Chondrocyte (in vitro differentiated cells): Measurements from ENCODE around the gene ANXA5. TPM values are rescaled to one million over a fixed set of nuclear protein-coding genes. Genes with fewer than 3 reads are reported as not detected.

Source experiments
- DNase-seq: peaks from one replicate; pipeline ENCODE4 v3.0.0; 2021; ENCODE audit warnings: mixed read lengths, low spot score
- H3K27ac Mint-ChIP-seq: one replicate; pipeline ENCODE4 v1.8.0; 2021; ENCODE audit warnings: mild to moderate bottlenecking, moderate library complexity, mixed read lengths; ENCODE audit not compliant: unreplicated experiment
- H3K27me3 Mint-ChIP-seq: 2 replicates; pipeline ENCODE4 v1.8.0; 2021; ENCODE audit warnings: low read depth, mixed read lengths
- H3K36me3 Mint-ChIP-seq: 2 replicates; pipeline ENCODE4 v1.8.0; 2021; ENCODE audit warnings: low read depth, mixed read lengths
- H3K4me1 Mint-ChIP-seq: 2 replicates; pipeline ENCODE4 v1.8.0; 2021; ENCODE audit warnings: low read depth, mild to moderate bottlenecking, mixed read lengths
- H3K4me3 Mint-ChIP-seq: one replicate; pipeline ENCODE4 v1.8.0; 2021; ENCODE audit warnings: mild to moderate bottlenecking, moderate library complexity, mixed read lengths; ENCODE audit not compliant: unreplicated experiment
- H3K9me3 Mint-ChIP-seq: 2 replicates; pipeline ENCODE4 v1.8.0; 2021; ENCODE audit warnings: low read depth, mixed read lengths
- CTCF ChIP-seq: fragments of 200-600 bp; sonication (generic); IDR thresholded peaks from 2 replicates; pipeline ENCODE4 v1.5.0; 2021; ENCODE audit warnings: antibody characterized with exemption, mild to moderate bottlenecking, moderate library complexity
- total RNA-seq: library from RNA; stranded (reverse); gene quantifications from 3 replicates; pipeline ENCODE4 v1.2.1, GENCODE V29; 2021

Gene ANXA5
- total RNA-seq, 1 donor from 2014 or later = 585 TPM

GRCh38 chr4:121705521-121705920 is 8.7 kb upstream of the ANXA5 start:
- Mint-ChIP-seq H3K9me3 (no peaks in the 10 kb centered on the region), H3K4me1 (peaks cover 23% of the 10 kb centered on the region), H3K4me3 (no peak overlapping the region), H3K36me3 (no peaks in the 10 kb centered on the region), H3K27me3 (no peaks in the 10 kb centered on the region), H3K27ac (no peak overlapping the region)
- TF ChIP-seq CTCF = no peak
- DNase-seq = no peak

GRCh38 chr4:121702136-121702535 is 5.4 kb upstream of the ANXA5 start:
- H3K36me3 Mint-ChIP-seq = no peaks in the 10 kb centered on the region
- H3K4me1 Mint-ChIP-seq = peaks cover 24% of the 10 kb centered on the region
- no peaks in the 10 kb centered on the region for H3K9me3 Mint-ChIP-seq
- no peak for DNase-seq
- no peak for TF ChIP-seq CTCF
- no peak overlapping the region for H3K27ac Mint-ChIP-seq
- no peaks in the 10 kb centered on the region for H3K27me3 Mint-ChIP-seq
- H3K4me3 Mint-ChIP-seq = no peak overlapping the region

GRCh38 chr4:121701263-121701662 is 4.5 kb upstream of the ANXA5 start:
- no peak for DNase-seq
- Mint-ChIP-seq H3K9me3 (no peaks in the 10 kb centered on the region), H3K27ac (no peak overlapping the region), H3K4me1 (peaks cover 17% of the 10 kb centered on the region), H3K4me3 (no peak overlapping the region), H3K36me3 (no peaks in the 10 kb centered on the region), H3K27me3 (no peaks in the 10 kb centered on the region)
- TF ChIP-seq CTCF = no peak

GRCh38 chr4:121698236-121698671 is 1.5 kb upstream of the ANXA5 start:
- TF ChIP-seq CTCF = no peak
- Mint-ChIP-seq H3K4me3 (no peak overlapping the region), H3K36me3 (peaks cover 5% of the 10 kb centered on the region), H3K27ac (no peak overlapping the region), H3K9me3 (no peaks in the 10 kb centered on the region), H3K4me1 (peaks cover 23% of the 10 kb centered on the region), H3K27me3 (no peaks in the 10 kb centered on the region)
- no peak for DNase-seq

- DNase-seq = no peak
- Mint-ChIP-seq H3K27me3 (no peaks in the 10 kb centered on the region), H3K9me3 (no peaks in the 10 kb centered on the region), H3K4me3 (peak overlapping the region; percentile 79), H3K36me3 (peaks cover 7% of the 10 kb centered on the region), H3K27ac (peak overlapping the region; percentile 84), H3K4me1 (peaks cover 23% of the 10 kb centered on the region)
- TF ChIP-seq CTCF = no peak
These were observed 784 bp upstream of the ANXA5 start for GRCh38 chr4:121697564-121697963.
